DMS53 (cell line): ENCODE measurements around the gene MT1M.
"Not testable (repeated sequence)": the region's sequence is repeated elsewhere in the genome, so short reads cannot be mapped to it uniquely, and the experiment has no call there.

Experiments
- DNase-seq: peaks from one replicate; lab custom pipeline; 2025; lab: John Stamatoyannopoulos, UW

Gene MT1M

GRCh38 chr16:56674570-56674969, 42.1 kb downstream of the MT1M start:
- not testable (repeated sequence) for DNase-seq

GRCh38 chr16:56675685-56676210, 43.3 kb downstream of the MT1M start:
- peak; percentile 78 for DNase-seq

GRCh38 chr16:56677474-56677873, 45.0 kb downstream of the MT1M start:
- DNase-seq, result no peak

- DNase-seq, result no peak
These were observed 46.7 kb downstream of the MT1M start for GRCh38 chr16:56679078-56679730.

- DNase-seq, result peak; percentile 29
These were observed 47.4 kb downstream of the MT1M start for GRCh38 chr16:56679818-56680217.

- DNase-seq, result peak; percentile 97
These were observed 49.7 kb downstream of the MT1M start, which contains the start of gene MT1X for GRCh38 chr16:56681939-56682702. Gene MT1X (plus strand): TSS chr16:56682470. CDS start chr16:56682541, 71 bp downstream.

GRCh38 chr16:56682703-56683397, 50.4 kb downstream of the MT1M start:
- DNase-seq, result no peak
